Stomach (tissue), 9 donors: ENCODE measurements around the gene SH3GLB2. TPM values are rescaled to one million over a fixed set of nuclear protein-coding genes. Genes with fewer than 3 reads are reported as not detected.

Experiments
- DNase-seq, 2 donors: peaks; one replicate each; pipeline versions ENCODE4 v3.0.0 to v3.0.0-alpha.2; 2013 to 2019
- H3K27ac ChIP-seq, 5 donors: fragments of 200-600 bp in 4 of 5; sonication (generic) in 4 of 5; one replicate each; pipeline ENCODE4 v1.5.1; 2013 to 2019; ENCODE audit warnings: mild to moderate bottlenecking in 1 of 5, moderate library complexity in 1 of 5
- H3K27me3 ChIP-seq, 3 donors: fragments of 200-600 bp; sonication (generic); one replicate each; pipeline ENCODE4 v1.5.1; 2017 to 2019; ENCODE audit warnings: mixed run types in 1 of 3
- H3K36me3 ChIP-seq, 4 donors: fragments of 200-600 bp; sonication (generic); 1 replicate in 3 of 4; 2 replicates in 1 of 4; pipeline ENCODE4 v1.5.1; 2016 to 2019
- H3K4me1 ChIP-seq, 4 donors: fragments of 200-600 bp; sonication (generic); one replicate each; pipeline ENCODE4 v1.5.1; 2016 to 2019
- H3K4me3 ChIP-seq, 4 donors: fragments of 200-600 bp; sonication (generic) in 3 of 4; one replicate each; pipeline ENCODE4 v1.5.1; 2016 to 2019; ENCODE audit warnings: mild to moderate bottlenecking in 1 of 4
- H3K9me3 ChIP-seq, 4 donors: fragments of 200-600 bp; sonication (generic); one replicate each; pipeline ENCODE4 v1.5.1; 2016 to 2019
- EP300 ChIP-seq: sonication (generic); formaldehyde crosslinking; IDR thresholded peaks from one replicate; pipeline ENCODE4 v1.6.1; 2017; ENCODE audit warnings: antibody characterized with exemption
- POLR2A ChIP-seq, 4 donors: fragments of 450-650 bp; IDR thresholded peaks; one replicate each; pipeline ENCODE4 v1.6.1; 2016; ENCODE audit warnings: antibody characterized with exemption in 4 of 4, control low read depth in 2 of 4, mild to moderate bottlenecking in 1 of 4, moderate library complexity in 1 of 4
- POLR2AphosphoS5 ChIP-seq, 3 donors: sonication (generic); formaldehyde crosslinking; IDR thresholded peaks; one replicate each; pipeline ENCODE4 v1.6.1; 2016; ENCODE audit warnings: antibody characterized with exemption in 3 of 3
- WGBS, 5 donors: extraction: QIAGEN DNeasy Blood & Tissue Kit in 3 of 5; methylation state at CpG; one replicate each; pipeline versions ENCODE4 v1.1.5 to v1.1.7; 2013 to 2018; 5-methylcytosine and 5-hydroxymethylcytosine counted together
- intact Hi-C: fragments of 100-400 bp; cut with DNase I; formaldehyde crosslinking; loops from one replicate; pipeline ENCODE4 v1.15.1; 2023; ENCODE audit warnings: low total_unique reads
- polyA plus RNA-seq, 3 donors: library from polyadenylated mRNA; stranded (reverse); fragments of 200-250 nt; gene quantifications; one replicate each; pipeline ENCODE4 v1.2.3, GENCODE V29; 2013
- total RNA-seq, 5 donors: library from RNA; depleted of rRNA; stranded (reverse); fragments of >200 nt; gene quantifications; one replicate each; pipeline versions ENCODE4 v1.1.0 to v1.2.3, GENCODE V29; 2014 to 2016
- TF ChIP-seq, protein P1 (sequence below), 7 experiments: fragments of 450-650 bp in 4 of 7; fragments of 200-600 bp in 3 of 7; sonication (generic) in 3 of 7; IDR thresholded peaks; one replicate each; pipeline ENCODE4 v1.5.1; 2016 to 2019; ENCODE audit warnings: antibody characterized with exemption in 7 of 7, control low read depth in 2 of 7, mild to moderate bottlenecking in 1 of 7
- donor health status: healthy with polysubstance abuse.
- donor health status: Bipolar disorder and iron deficiency.
- donor health status: healthy.

Gene SH3GLB2
- total and polyA plus RNA-seq, 8 donors: 50.5 to 408 (median 110) TPM

DNA sequence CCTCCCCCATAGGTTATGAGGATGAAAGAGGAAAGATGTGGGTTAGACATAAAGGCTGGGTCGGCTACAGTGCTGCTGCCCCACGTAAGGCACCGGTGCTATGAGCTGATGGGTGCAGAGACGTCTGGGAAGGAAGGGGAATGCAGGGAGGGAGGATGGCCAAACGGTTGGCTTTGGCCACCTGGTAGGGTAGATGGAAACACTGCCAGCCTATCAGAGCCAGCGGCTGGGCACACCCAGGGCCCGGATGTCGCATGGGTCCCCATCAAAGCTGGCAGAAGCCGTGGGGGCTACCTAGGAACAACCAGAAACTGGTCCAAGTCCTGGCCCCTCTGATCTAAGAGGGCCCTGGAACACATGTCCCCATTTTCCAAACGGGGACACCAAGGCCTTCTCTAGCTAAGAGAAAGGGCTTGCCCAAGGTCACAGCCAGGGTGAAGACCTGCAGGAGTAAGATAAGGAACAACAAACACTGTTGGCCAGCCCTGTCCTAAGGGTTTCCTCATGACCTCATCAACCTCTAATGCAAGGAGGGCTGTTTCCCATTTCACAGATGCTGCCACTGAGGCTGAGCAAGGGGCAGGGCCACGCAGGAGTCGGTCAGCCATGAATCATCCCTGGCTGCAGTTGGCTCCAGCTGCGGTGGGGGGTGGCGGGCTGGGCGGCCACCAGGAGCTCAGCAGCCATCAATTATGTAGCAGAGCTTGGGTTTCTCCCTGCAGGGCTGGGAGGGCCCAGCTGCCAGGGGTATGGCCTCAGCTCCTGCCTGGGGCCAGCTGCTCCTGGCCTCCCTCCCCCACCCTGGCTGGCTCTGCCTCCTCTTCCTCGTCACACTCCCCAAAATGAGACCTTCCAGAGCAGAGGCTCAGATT lies 4.9 kb downstream of the SH3GLB2 start:
- Histone ChIP-seq H3K4me3 (no peak overlapping the region), H3K9me3 (no peaks in the 10 kb centered on the region), H3K27me3 (no peaks in the 10 kb centered on the region), H3K27ac (peak overlapping the region in 4 of 5 donors; percentile 57 to 87 (median 66)), H3K36me3 (peaks cover 3 to 28% (median 24%) of the 10 kb centered on the region in 4 donors), H3K4me1 (peaks cover 39 to 60% (median 52%) of the 10 kb centered on the region in 4 donors)
- intact Hi-C loops: no loop called here
- TF ChIP-seq EP300 (no peak), POLR2AphosphoS5 (IDR thresholded peaks at IDR 0.05) (no peak), POLR2A (IDR thresholded peaks at IDR 0.05) (no peak)
- TF ChIP-seq, protein P1, sequence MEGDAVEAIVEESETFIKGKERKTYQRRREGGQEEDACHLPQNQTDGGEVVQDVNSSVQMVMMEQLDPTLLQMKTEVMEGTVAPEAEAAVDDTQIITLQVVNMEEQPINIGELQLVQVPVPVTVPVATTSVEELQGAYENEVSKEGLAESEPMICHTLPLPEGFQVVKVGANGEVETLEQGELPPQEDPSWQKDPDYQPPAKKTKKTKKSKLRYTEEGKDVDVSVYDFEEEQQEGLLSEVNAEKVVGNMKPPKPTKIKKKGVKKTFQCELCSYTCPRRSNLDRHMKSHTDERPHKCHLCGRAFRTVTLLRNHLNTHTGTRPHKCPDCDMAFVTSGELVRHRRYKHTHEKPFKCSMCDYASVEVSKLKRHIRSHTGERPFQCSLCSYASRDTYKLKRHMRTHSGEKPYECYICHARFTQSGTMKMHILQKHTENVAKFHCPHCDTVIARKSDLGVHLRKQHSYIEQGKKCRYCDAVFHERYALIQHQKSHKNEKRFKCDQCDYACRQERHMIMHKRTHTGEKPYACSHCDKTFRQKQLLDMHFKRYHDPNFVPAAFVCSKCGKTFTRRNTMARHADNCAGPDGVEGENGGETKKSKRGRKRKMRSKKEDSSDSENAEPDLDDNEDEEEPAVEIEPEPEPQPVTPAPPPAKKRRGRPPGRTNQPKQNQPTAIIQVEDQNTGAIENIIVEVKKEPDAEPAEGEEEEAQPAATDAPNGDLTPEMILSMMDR (IDR thresholded peaks at IDR 0.05): no peak
- WGBS, 5 donors: 62 to 74% (median 65%) methylated on average over 13 to 16 of the region's 16 CpGs
- DNase-seq: peak in 1 of 2 donors; percentile 76

DNA sequence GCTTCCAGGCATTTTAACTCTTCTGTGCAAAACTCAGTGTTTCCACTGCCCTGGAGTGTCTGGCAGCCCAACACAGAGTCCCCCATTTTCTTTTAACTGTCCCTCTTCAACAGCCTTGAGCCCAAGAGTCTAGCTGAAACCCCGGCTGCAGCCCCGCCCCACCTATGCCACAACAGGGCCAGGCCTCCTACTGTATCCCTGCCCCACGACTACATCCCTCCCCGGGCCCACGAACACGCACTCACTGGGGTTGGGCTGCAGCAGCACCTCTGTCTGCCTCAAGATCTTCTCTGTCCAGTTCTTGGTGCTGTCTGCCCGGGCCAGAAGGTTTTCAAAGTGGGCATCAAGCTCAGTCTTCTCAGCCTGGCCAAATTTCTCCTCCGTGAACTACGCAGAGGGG lies 6.1 kb downstream of the SH3GLB2 start:
- intact Hi-C loops: no loop called here
- 60 to 78% (median 75%) methylated on average over 9 of the region's 9 CpGs for WGBS, 5 donors
- TF ChIP-seq POLR2A (IDR thresholded peaks at IDR 0.05): no peak
- no peak for TF ChIP-seq EP300
- TF ChIP-seq, protein P1 (IDR thresholded peaks at IDR 0.05): no peak
- no peak for TF ChIP-seq POLR2AphosphoS5 (IDR thresholded peaks at IDR 0.05)
- H3K4me1 ChIP-seq: peaks cover 33 to 52% (median 45%) of the 10 kb centered on the region in 4 donors
- H3K27ac ChIP-seq: peak overlapping the region in 4 of 5 donors; percentile 19 to 87 (median 66)
- no peak overlapping the region for H3K4me3 ChIP-seq
- peak in 1 of 2 donors; percentile 6 for DNase-seq
- peaks cover 9 to 41% (median 37%) of the 10 kb centered on the region in 4 donors for H3K36me3 ChIP-seq
- no peaks in the 10 kb centered on the region for H3K9me3 ChIP-seq
- H3K27me3 ChIP-seq: no peaks in the 10 kb centered on the region

GRCh38 chr9:129021091-129021490 lies 7.0 kb downstream of the SH3GLB2 start:
- Histone ChIP-seq H3K36me3 (peaks cover 9 to 49% (median 42%) of the 10 kb centered on the region in 4 donors), H3K27me3 (no peaks in the 10 kb centered on the region), H3K27ac (peak overlapping the region in 3 of 5 donors; percentile 33 to 71 (median 58)), H3K4me1 (peaks cover 24 to 43% (median 36%) of the 10 kb centered on the region in 4 donors), H3K4me3 (no peak overlapping the region), H3K9me3 (no peaks in the 10 kb centered on the region)
- intact Hi-C loops: no loop called here
- DNase-seq: peak in 1 of 2 donors; percentile 67
- WGBS, 5 donors: 56 to 65% (median 63%) methylated on average over 8 of the region's 8 CpGs
- TF ChIP-seq POLR2A (IDR thresholded peaks at IDR 0.05) (no peak), POLR2AphosphoS5 (IDR thresholded peaks at IDR 0.05) (no peak), EP300 (no peak)
- TF ChIP-seq, protein P1 (IDR thresholded peaks at IDR 0.05): no peak

- H3K36me3 ChIP-seq: peaks cover 50 to 99% (median 94%) of the 10 kb centered on the region in 4 donors
- WGBS, 5 donors: 88 to 94% (median 89%) methylated on average over 8 of the region's 8 CpGs
- no peak overlapping the region for H3K27ac ChIP-seq
- DNase-seq: no peak
- TF ChIP-seq POLR2AphosphoS5 (IDR thresholded peaks at IDR 0.05) (no peak), EP300 (no peak), POLR2A (IDR thresholded peaks at IDR 0.05) (no peak)
- TF ChIP-seq, protein P1 (IDR thresholded peaks at IDR 0.05): no peak
- no peaks in the 10 kb centered on the region for H3K9me3 ChIP-seq
- intact Hi-C loops: no loop called here
- no peaks in the 10 kb centered on the region for H3K4me1 ChIP-seq
- no peaks in the 10 kb centered on the region for H3K27me3 ChIP-seq
- H3K4me3 ChIP-seq: no peak overlapping the region
Measured at GRCh38 chr9:129014608-129015007, 13.5 kb downstream of the SH3GLB2 start.
